HG03095 (cell line): ENCODE results near the gene PAAF1.

Source experiments
- ATAC-seq: cut with Tn5 transposase; IDR thresholded peaks from one replicate; pipeline ENCODE4 v1.9.1; 2021; ENCODE audit warnings: moderate library complexity; ENCODE audit not compliant: unreplicated experiment

Gene PAAF1, protein sequence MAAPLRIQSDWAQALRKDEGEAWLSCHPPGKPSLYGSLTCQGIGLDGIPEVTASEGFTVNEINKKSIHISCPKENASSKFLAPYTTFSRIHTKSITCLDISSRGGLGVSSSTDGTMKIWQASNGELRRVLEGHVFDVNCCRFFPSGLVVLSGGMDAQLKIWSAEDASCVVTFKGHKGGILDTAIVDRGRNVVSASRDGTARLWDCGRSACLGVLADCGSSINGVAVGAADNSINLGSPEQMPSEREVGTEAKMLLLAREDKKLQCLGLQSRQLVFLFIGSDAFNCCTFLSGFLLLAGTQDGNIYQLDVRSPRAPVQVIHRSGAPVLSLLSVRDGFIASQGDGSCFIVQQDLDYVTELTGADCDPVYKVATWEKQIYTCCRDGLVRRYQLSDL

DNA sequence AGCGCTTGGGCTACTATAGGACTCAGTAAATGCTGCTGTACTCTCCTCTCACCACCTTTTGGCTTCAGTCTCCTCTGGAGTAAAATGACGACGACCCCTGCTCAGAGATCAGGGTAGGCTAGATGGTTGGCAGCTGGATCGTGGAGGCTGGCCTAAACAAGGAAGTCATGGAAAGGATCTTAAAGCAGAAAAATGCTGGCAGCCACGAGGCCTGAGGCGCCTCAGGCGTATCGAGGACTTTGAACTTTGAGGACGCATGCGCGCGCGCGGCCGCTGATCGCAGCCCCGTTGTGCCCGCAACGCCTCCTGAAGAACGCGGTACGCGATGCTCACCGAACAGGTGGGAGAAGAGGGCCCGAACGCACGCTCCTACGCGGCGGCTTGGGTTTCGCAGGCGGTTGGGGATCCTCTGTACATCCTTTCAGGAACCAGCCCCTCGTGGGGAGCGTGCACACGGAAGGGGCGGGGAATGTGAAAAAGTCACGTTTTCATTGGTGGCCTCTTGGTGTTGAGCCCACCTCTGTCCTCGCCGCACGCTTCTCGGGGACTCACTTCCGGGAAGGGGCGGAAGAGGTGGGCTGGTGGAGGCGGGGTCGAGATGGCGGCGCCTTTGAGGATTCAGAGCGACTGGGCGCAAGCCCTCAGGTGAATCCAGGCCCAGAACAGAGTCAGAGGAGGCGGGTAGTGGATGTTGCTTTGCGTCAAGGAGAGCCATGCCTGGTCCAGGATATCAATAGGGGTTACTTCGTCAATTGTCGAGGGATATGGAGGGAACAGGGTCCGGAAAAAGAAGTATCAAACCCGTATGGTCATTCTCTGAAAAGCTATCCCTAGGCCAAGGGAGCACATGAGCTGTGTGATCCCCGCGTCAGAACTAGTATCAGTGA, at the start of gene PAAF1, which contains the start of gene COA4:
Gene PAAF1, plus strand, starts transcription at position 576 of the 887 bp plus-strand sequence. Its CDS starts 23 bp downstream, at position 599.
Gene COA4, minus strand, starts transcription at position 423 of the 887 bp plus-strand sequence. CDS start 3,468 bp downstream, outside the sequence.
- peak; percentile 96 for ATAC-seq

DNA sequence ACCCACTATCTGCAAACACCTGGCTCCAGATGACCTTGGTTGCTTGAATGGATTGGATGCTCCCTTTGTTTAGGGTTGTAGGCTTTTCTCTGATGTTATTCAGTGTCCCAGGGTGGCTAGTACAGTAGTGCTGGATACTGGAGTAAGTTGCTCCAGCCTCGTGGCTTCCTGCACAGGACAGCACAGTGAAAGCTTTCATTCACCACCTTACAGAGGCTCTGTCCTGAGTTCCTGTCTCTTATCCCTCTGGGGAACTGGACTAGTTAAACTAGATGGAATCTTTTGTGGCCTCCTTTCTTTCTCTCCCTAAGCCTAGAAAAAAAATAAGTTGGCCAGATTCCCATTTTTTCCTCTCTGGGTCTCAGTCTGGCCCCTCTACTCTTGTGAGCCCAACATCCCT, 46.5 kb upstream of the PAAF1 start:
- no peak for ATAC-seq

DNA sequence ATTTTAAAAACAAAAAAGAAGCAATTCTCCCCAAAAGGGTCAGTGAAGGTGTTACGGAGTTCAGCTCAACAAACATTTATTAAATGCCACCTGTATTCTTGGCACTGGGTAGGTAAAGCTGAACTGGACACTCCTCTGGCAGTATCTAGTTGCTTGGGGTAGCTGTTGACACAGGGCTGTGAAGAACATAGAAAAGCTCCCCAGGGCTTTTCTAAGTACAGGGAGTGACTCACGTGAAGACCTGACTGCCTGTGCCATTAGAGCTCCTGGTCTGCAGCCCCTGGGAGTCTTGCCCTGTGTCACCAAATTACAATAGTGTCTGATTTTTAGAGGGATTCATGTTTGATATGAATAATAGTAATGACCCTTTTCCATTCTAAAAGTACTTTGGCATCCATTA, 43.7 kb upstream of the PAAF1 start:
- no peak for ATAC-seq

DNA sequence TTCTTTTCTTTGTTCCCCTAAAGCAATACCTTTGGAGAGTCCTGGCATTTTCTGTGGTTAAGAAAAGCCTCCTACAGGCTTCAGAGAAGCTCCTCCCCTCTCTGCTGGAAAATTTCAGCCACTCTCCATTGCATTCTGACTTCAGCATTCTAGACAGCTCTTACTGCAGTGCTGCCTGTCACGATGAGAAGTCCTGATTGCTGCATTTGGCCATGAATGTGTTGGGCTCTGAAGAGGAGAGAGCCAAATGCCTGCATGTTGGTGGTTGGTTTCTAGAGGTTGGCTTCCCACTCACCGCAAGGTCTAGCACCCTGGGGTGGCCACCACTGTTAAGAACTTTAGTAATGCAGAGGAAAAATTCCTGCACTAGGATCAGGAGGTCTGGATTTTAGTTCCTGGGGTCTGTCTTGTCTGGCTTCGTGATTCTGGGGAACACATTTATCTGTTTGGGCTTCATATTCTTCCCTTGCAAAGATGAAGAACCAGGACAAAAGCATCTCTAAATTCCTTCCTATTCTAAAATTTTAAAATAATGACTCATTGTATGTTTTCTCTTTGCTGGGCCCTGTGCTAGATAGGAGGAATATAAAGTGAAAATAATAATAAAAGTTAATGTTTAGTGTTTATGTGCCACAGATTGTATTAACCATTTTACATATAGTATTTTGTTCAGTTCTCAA, 38.2 kb upstream of the PAAF1 start:
- no peak for ATAC-seq

DNA sequence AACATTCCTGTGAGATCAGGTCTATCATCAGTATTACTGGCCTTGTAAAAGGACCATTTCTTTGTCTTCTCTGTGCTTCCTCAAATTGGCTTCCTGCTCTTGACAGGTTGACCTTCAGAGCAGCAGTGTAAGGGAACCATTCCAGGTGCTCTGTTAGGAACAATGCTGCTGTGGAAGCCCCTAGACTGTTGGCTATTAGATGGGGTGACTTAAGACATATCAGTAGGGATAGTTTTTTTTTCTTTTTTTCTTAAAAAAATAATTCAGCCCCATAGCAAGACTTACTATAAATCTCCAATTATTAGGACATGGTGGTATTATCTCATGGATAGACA, 37.7 kb upstream of the PAAF1 start:
- no peak for ATAC-seq

DNA sequence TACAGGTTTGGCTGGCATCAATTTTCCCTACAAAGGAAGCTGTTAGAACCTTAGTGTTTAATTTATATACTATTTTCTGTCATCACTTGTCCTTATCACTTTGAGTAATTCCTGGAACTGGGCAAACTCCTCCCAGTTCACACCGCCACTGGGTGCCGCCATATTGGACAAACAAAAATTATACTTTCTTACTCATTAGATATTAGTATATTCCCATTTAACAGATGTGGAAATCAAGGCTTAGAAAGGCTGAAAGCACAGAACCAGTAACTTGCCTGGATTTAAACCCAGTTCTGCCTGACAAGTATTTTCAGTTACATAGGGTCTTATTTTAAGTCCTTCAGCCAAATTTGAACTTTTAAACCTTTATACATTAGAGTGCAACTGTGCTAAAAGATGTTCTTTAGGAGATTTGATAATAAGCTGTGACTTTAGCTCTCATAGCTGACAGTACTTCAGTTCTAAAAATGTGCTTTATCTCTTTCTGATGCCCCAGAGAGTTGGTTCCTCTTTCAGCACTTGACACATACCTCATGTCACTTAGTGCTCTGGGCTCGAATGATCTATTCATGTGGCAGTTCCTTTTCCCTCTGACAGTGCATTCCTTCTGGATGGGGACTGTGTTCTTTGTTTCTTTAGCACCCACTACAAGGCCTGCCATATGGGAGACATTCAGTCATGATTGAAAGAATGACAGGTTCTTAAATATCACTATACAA, 25.6 kb upstream of the PAAF1 start:
- no peak for ATAC-seq

DNA sequence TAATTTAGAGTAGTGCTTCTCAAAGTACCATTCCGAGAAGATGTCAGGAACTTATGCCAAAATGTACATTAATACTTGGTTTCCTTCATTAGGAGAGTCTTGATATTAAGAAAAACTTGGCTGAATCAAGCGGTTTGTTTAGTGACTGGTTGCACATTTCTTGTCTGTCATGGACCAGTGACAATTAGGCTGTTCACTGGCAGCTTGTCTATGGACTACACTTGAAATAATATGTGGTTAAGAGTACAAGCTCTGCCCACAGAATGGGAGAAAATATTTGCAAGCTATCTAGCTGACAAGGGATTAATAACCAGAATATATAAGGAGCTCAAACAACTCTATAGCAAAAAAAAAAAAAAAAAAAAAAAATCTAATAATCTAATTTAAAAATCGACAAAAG, 24.8 kb upstream of the PAAF1 start:
- ATAC-seq, result no peak

DNA sequence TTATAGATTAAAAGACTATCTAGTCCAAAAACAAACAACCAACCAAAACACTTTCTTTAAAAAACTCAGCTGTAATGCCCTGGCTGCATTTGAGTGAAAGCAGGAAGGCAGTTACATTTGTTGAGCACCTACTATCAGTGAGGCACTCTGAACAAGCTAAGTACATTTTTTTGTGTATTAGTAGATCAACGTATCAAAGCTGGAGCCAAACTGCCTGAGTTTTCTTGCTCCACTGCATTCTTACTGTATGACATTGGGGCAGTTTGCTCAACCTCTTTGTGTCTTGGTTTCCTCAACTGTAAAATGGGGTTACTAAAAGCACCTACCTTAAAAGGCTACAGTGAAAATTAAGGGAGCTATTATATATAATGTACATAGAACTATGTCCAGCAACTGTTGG, 22.1 kb upstream of the PAAF1 start:
- no peak for ATAC-seq

DNA sequence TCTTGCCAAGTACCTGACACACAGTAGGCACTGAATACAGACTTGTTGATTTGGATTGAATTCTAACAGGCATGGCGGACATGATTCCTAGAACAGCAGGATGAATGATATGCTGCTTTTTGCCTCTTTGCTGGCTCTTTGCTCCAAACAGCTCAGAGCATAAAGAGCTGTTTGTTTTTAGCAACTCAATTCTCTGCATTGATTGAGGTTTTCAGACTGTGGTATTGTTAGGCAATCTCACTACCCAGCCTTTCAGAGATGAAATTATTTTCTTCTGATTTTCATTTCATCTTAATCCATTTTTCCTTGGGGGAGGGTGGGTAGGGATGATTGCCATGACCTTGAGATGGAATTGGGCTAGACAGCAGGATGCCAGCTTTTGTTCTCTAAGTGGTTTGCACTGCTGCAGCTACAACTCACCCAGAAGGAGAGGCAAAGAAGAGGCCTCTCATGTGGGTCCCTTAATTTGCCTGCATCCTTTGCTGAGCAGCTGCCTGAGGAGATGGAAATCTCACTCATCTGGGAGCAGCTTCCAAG, 20.7 kb upstream of the PAAF1 start:
- ATAC-seq, result no peak

DNA sequence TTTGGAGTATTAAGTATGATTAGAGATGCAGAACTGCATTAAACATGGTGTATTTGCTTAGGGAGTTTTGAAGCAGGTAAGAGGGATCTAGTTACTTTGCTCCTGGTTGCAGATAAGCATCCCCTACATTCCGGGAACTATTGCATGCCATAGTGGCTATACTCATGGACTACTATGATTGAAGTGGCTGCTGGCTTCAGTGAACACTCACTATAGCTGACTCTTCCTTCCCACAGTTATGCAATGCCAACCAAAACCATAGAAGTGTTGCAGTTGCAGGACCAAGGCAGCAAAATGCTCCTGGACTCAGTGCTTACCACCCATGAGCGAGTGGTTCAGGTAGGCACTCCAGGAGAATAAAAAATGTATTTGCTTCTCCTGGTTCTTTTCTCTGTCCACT, 17.1 kb upstream of the PAAF1 start:
- ATAC-seq, result no peak

DNA sequence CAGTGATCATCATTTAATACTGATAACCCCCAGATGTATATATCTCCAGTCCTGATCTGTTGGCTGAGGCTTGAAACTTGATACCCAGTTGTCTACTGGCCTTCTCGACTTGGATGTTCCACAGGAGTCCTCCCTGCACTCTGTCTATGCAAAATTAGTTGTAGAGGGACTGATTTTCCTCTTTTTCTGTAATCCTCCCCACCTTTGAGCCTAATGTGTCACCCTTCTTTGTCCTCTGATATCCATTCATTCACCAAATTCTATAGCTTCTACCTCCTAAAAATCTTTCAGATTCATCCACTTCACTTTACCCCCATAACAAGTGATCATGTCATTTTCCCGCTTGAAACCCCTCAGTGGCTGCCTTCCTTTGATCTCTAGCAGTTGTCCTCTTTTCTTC, 16.6 kb upstream of the PAAF1 start:
- no peak for ATAC-seq

DNA sequence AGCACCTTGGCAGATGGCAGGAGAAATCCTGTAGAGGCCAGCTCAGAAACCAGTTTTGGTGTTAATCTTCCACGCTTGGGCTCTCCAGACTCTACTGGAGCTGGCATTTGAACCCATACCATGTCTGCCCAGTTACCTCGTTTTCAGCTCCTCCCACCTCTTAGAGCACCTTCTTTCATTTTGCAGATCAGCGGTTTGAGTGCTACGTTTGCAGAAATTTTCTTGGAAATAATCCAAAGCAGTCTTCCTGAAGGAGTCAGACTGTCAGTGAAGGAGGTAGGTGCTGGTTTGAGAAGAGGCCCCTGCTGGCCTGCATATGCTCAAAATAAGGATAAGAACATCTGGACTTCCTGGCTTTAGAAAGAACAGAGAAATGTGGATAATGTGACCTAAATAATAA, 13.8 kb upstream of the PAAF1 start:
- ATAC-seq, result no peak

DNA sequence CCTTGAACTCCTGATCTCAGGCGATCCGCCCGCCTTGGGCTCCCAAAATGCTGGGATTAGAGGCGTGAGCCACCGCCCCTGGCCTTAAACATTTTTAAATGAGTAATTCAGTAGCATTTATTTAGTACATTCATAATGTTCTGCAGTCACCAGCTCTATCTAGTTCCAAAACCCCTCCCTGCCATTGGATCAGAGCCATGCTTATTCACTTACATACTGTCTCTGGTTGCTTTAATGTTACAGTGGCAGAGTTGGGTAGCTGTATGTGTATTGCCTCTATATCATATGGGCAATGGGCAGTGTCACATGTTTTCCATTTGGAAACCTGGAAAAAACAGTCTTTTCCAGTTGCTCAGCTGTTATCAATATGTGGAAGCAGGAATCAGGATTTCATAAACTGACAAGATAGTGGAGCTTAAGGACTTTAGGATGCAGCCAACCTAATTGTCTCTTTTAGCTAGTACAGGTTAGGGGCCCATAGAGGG, 10.7 kb upstream of the PAAF1 start:
- no peak for ATAC-seq

DNA sequence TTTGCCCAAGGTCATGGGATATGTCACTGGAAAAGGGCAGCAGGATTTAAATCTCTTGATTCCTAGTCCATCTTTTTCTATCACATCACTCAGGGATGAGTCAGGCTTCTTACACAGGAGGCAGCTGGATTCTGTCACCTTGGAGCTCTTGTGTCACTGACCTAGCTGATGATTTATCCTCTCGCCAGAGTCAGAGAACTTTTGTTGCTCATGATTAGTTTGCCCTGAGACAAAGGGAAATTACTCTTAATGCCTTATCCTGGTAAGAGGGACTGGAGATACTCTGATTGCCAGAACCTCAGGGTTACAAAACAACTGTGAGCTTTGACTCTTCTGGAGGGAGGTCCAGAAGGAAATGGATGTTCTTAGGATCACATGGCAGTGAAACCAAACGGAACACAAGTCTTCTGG, 10.2 kb upstream of the PAAF1 start:
- ATAC-seq, result no peak

DNA sequence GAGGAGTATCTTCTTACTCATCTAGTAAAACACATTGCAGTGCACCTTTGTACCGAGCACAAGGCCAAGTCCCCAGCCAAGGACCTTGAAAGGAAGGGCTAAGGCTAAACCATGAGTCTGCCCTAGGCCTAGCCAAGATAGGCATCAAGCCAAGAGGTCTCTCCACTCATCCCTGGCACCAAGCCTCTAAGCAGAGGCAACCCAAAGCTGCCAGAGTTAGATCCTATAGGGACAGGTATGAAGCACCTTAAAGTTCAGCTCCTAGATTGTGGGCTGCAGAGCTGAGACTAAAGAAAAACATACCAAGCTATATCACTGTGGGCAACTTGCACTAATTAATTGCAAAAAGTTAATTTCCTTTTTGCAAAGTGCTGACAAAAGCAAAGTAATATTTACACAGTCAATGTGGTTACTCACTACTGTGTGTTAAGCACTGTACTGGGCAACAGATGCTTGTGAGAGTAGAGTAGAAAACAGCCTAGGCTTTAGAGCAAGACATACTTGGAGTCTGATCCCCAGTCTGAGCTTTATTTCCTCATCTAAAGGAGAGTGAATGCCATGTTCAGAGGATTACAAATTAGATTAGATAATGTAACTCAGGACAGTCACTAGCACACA, 7.4 kb upstream of the PAAF1 start:
- ATAC-seq, result no peak

DNA sequence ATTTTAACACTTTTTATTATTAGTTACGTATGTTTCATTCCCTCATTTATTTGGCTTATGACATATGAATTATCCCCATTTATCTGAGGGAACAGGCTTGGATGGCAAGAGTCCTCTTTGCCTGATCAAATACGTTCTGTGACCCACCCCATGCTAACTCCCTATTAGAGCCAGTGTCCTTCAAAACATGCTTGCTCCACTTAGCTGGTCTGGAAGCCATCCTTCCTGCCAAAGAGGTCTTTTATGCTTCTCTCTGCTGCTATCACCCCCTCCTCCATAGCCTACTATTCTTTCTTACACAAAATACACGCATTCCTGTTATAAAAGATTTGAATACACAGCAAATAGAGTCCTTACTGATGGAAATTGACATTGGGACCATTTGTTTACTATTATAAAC, 6.5 kb upstream of the PAAF1 start:
- no peak for ATAC-seq

DNA sequence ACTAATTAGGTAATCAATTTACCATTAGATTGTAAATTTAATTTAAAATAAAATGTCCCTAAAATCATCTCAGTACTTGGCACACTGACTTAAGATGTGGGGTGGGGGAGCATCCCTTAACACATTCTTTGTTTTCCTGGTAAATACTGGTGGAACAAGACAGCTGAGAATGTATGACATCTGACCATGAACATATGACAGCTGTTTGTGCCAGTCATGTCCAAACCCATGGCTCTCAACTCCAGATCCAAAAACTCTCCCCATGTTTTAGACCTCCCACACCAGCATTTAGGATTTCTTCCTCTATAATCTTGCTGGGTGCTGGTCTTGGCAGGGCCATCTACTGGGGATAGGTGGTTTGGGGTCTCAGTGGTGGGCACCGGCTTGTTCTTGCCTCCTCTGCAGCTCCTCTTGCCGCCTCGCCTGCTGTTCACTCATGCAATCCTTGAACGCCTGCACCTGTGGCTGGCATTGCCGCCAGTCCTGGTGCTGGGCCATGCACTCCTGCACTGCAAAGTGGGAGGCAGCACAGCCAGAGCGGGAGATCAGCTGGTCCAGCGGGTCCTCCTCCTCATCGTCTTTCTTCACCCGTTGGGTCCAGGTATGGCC, 3.9 kb upstream of the PAAF1 start:
- no peak for ATAC-seq

DNA sequence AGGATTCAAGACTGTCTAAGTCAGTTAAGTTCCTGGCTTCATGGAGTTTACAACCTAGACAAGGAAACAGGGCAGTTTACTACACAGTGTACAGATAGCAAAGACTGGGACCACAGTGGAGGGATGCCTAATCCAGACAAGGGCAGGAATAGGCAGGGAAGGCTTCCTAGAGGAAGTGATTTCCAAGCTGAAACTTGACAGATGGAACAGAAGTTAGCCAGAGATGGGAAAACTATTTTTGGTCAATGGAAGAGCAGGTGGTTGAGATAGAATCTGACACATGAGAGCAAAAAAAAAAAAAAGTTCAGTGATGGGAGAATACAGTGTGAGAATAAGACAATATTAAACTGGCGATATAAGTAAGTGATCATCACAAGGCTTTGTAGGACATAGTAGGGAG, 1.4 kb upstream of the PAAF1 start:
- ATAC-seq, result no peak

DNA sequence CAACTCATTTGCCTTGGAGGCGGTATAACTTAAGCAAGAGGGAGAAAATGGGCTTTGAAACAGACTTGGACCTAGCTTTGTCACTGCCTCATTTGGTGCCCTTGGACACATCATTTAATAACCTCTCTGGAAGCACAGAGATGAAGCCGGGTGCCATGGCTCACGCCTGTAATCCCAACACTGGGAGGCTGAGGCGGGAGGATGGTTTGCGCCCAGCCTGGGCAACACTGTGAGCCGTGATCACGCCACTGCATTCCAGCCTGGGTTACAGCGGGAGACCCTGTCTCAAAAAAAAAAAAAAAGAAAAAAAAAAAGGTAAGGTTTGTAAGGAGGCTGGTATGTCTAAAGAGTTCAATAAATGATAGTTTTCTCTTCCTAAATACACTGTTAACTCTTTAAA, 959 bp upstream of the PAAF1 start:
- no peak for ATAC-seq

DNA sequence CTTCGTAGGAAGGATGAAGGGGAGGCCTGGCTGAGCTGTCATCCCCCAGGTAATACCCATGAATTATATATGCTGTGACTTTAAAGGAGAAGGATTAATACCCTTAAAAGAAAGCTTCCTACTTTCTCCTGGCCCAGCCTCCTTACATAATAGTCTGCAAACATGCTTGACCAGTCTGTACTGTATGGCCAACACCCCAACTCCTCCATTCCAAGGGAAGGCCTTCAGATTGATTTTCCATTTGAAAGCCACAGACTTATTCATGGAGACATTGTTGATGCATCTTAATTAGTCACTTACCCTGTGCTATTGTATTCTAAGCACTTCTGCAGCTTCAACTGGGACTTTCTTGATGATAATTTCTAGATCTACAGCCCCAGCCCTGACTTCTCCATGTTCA, 2.0 kb downstream of the PAAF1 start:
- ATAC-seq, result no peak
